C4-2B (cell line): ENCODE data around the gene KLHL22.

Source experiments
- ZFX ChIP-seq: fragments of 450-650 bp; IDR thresholded peaks from 2 replicates; pipeline ENCODE4 v1.6.1; 2017
- TF ChIP-seq, protein P1 (sequence below): fragments of 450-650 bp; conservative IDR thresholded peaks from 2 replicates; pipeline ENCODE4 v1.5.1; 2017; ENCODE audit warnings: mild to moderate bottlenecking

DNA sequence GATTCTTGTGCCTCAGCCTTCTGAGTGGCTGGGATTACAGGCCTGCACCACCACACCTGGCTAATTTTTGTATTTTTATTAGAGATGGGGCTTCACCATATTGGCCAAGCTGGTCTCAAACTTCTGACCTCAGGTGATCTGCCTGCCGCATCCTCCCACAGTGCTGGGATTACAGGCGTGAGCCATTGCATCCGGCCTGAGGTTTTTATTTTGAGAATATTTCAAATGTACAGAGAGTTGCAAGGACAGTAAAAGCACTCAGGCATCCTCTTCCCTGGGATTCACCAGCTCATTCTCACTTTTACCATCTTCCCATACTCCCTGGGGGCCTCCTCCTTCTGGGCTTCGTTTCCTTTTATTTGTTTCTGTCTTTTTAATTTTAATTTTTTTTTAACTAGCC lies 24.0 kb upstream of the KLHL22 start:
- TF ChIP-seq, protein P1, sequence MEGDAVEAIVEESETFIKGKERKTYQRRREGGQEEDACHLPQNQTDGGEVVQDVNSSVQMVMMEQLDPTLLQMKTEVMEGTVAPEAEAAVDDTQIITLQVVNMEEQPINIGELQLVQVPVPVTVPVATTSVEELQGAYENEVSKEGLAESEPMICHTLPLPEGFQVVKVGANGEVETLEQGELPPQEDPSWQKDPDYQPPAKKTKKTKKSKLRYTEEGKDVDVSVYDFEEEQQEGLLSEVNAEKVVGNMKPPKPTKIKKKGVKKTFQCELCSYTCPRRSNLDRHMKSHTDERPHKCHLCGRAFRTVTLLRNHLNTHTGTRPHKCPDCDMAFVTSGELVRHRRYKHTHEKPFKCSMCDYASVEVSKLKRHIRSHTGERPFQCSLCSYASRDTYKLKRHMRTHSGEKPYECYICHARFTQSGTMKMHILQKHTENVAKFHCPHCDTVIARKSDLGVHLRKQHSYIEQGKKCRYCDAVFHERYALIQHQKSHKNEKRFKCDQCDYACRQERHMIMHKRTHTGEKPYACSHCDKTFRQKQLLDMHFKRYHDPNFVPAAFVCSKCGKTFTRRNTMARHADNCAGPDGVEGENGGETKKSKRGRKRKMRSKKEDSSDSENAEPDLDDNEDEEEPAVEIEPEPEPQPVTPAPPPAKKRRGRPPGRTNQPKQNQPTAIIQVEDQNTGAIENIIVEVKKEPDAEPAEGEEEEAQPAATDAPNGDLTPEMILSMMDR: no peak
- TF ChIP-seq ZFX: no peak
